Natural killer cell (primary cell): ENCODE measurements around the gene NOL6. TPM values are rescaled to one million over a fixed set of nuclear protein-coding genes. Genes with fewer than 3 reads are reported as not detected.
A peak's percentile ranks its signal among the peaks of the same experiment; 100 is the strongest.

Source experiments
- ATAC-seq, 3 donors: fragments of 150-1000 bp in 2 of 3; fragments of 200-7000 bp in 1 of 3; cut with Tn5 transposase; 1 replicate in 1 of 3; 2 replicates in 2 of 3; pipeline ENCODE4 v1.10.0; 2021; ENCODE audit warnings: mild to moderate bottlenecking in 2 of 3, moderate library complexity in 2 of 3
- DNase-seq, 2 donors: peaks; one replicate each; pipeline versions ENCODE4 v3.0.0 to v3.0.0-alpha.2; 2013 to 2021; ENCODE audit warnings: mixed read lengths in 1 of 2
- H3K27ac ChIP-seq: one replicate; pipeline ENCODE4 v1.5.1; 2013; ENCODE audit warnings: mild to moderate bottlenecking, low read length
- H3K27me3 ChIP-seq: one replicate; pipeline ENCODE4 v1.6.1; 2013; ENCODE audit warnings: low read length; ENCODE audit not compliant: control insufficient read depth, insufficient read depth
- H3K36me3 ChIP-seq: one replicate; pipeline ENCODE4 v1.6.1; 2013; ENCODE audit warnings: low read length; ENCODE audit not compliant: control insufficient read depth, insufficient read depth
- H3K4me1 ChIP-seq: one replicate; pipeline ENCODE4 v1.6.1; 2013; ENCODE audit warnings: low read length; ENCODE audit not compliant: control insufficient read depth, insufficient read depth
- H3K4me3 ChIP-seq: one replicate; pipeline ENCODE4 v1.5.1; 2013; ENCODE audit warnings: low read length
- H3K9me3 ChIP-seq: one replicate; pipeline ENCODE4 v1.6.1; 2013; ENCODE audit warnings: low read length; ENCODE audit not compliant: control insufficient read depth, insufficient read depth
- H3K27ac Mint-ChIP-seq, 2 donors: one replicate each; pipeline ENCODE4 v1.8.0; 2022; ENCODE audit warnings: mild to moderate bottlenecking in 2 of 2, mixed read lengths in 2 of 2, moderate library complexity in 1 of 2
- H3K27me3 Mint-ChIP-seq, 2 donors: one replicate each; pipeline ENCODE4 v1.8.0; 2022; ENCODE audit warnings: low read depth in 2 of 2, mixed read lengths in 2 of 2
- H3K36me3 Mint-ChIP-seq: one replicate; pipeline ENCODE4 v1.8.0; 2022; ENCODE audit warnings: mixed read lengths
- H3K4me1 Mint-ChIP-seq, 2 donors: one replicate each; pipeline ENCODE4 v1.8.0; 2022; ENCODE audit warnings: mixed read lengths in 2 of 2
- H3K4me3 Mint-ChIP-seq: one replicate; pipeline ENCODE4 v1.8.0; 2022; ENCODE audit warnings: mild to moderate bottlenecking, moderate library complexity, mixed read lengths
- H3K9me3 Mint-ChIP-seq, 2 donors: one replicate each; pipeline ENCODE4 v1.8.0; 2022; ENCODE audit warnings: mixed read lengths in 2 of 2
- WGBS: methylation state at CpG from one replicate; pipeline ENCODE4 v1.1.7; 2013; ENCODE audit warnings: missing lambda C conversion rate; ENCODE audit not compliant: insufficient coverage; 5-methylcytosine and 5-hydroxymethylcytosine counted together
- intact Hi-C: fragments of 100-400 bp; cut with micrococcal nuclease; formaldehyde crosslinking; loops from one replicate; pipeline ENCODE4 v1.14.2; 2022
- total RNA-seq, 4 donors: library from RNA; stranded (reverse); fragments of 120-200 nt in 1 of 4; gene quantifications; one replicate each; pipeline versions ENCODE4 v1.2.3 to v1.2.4, GENCODE V29; 2013 to 2022
- TF ChIP-seq, protein P1 (sequence below): fragments of 200-600 bp; IDR thresholded peaks from one replicate; pipeline ENCODE4 v1.8.0; 2022; ENCODE audit warnings: antibody characterized with exemption

NOL6 gene
- total RNA-seq, 3 donors from 2014 or later (not counting 1 experiment from before 2014, with no cell fraction given), result 34.2 to 42.2 (median 38.2) TPM

DNA sequence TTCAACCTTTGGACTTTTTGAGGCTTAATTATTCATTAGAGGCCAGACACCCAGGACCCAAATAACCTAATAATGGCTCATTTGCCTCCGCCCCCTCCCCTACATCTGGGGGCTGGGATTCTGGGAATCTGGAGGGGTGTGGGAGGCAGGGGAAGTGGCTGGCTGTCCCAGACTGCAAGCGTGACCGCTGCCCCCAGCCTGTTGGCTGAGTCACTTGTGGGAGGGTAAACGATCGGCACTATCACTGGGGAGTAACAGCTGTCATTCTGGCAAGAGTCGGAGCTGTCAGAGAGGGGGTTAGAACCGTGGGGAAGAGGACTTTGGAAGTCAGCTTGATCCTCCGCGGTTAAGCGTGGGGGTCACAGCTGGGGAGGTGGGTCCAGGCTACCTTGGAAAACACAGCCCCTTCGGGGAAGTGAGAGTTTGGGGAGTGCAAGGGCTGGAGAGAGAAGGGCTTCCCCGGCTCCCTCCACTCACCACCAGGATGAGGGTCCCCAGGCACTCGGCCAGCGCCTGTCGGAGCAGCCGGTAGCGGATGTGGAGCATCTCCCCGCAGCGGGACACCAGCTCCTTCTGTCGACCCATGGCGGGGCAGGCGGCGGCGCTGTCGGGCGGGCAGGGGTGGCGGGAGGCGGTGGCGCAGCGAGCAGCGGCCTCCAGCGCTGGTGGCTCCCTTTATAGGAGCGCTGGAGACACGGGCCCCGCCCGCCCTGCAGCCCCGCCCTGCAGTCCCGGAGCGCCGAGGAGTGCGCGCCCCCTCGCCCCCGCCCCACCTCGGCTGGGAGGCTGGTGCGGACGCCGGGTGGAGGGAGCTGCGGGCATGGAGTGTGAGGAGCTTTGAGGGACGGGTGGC is 26.6 kb downstream of the NOL6 start, which contains the start of gene AQP3:
Gene AQP3 (minus strand): TSS at position 648 of the 853 bp plus-strand sequence. CDS start 63 bp downstream, at position 585.
- H3K4me1 Mint-ChIP-seq, result peaks cover 13 to 30% of the 10 kb centered on the region in 2 donors
- H3K4me1 ChIP-seq, result peaks cover 31% of the 10 kb centered on the region
- intact Hi-C loops, result loop anchor here (2.0 kb wide), 2 partner anchors 20 to 26 kb away; partner anchors contain the start of gene NOL6

DNA sequence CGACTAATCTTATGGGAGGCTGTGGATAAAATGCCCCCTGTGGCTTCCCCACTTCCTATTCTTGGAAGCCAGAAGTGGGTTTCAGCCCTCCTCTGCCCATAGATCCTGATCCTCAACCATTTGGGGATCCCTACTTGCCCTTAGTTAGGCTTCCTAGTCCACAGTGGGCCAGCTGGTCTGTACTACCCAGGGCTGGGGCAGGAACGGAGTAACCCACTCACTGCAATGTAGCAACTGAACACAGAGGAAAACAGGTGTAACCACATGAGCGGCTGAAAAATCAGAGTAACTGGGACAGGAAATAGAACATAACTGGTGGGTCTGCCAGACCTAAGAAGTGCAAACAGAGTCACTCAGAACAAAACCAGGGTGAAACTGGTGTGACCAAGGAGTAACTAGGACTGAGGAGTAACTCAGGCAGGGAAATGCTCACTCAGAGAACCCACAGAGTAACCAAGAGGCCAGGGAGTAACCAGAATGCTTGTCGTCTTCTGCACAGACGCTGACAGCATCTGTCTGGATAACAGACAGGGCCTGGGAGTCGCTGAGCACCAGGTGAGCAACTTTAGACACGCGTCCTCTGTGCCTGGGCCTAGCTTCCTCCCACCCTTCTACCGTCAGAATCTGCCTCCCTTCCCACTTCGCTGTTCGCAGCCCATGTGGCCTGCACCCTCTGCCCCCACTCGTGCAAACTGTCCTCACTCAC is 27.3 kb downstream of the NOL6 start:
- Mint-ChIP-seq H3K4me3 (peak overlapping the region; percentile 91), H3K36me3 (no peaks in the 10 kb centered on the region), H3K9me3 (no peaks in the 10 kb centered on the region), H3K4me1 (peaks cover 13 to 30% of the 10 kb centered on the region in 2 donors), H3K27me3 (no peaks in the 10 kb centered on the region), H3K27ac (peak overlapping the region; percentile 85 to 92)
- Histone ChIP-seq H3K9me3 (no peaks in the 10 kb centered on the region), H3K27me3 (no peaks in the 10 kb centered on the region), H3K4me3 (peak overlapping the region; percentile 54), H3K27ac (peak overlapping the region; percentile 73), H3K36me3 (no peaks in the 10 kb centered on the region), H3K4me1 (peaks cover 31% of the 10 kb centered on the region)
- ATAC-seq, result peak; percentile 46 to 57 (median 54)
- peak in 1 of 2 donors; percentile 78 for DNase-seq
- WGBS, result 16% methylated on average over 12 of the region's 12 CpGs
- intact Hi-C loops, result loop anchor here (2.0 kb wide), 2 partner anchors 20 to 26 kb away; partner anchors contain the start of gene NOL6
- TF ChIP-seq, protein P1, sequence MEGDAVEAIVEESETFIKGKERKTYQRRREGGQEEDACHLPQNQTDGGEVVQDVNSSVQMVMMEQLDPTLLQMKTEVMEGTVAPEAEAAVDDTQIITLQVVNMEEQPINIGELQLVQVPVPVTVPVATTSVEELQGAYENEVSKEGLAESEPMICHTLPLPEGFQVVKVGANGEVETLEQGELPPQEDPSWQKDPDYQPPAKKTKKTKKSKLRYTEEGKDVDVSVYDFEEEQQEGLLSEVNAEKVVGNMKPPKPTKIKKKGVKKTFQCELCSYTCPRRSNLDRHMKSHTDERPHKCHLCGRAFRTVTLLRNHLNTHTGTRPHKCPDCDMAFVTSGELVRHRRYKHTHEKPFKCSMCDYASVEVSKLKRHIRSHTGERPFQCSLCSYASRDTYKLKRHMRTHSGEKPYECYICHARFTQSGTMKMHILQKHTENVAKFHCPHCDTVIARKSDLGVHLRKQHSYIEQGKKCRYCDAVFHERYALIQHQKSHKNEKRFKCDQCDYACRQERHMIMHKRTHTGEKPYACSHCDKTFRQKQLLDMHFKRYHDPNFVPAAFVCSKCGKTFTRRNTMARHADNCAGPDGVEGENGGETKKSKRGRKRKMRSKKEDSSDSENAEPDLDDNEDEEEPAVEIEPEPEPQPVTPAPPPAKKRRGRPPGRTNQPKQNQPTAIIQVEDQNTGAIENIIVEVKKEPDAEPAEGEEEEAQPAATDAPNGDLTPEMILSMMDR, result no peak

More for the DNA sequence above, 26.6 kb downstream of the NOL6 start, which contains the start of gene AQP3:
- Mint-ChIP-seq H3K27me3 (no peaks in the 10 kb centered on the region), H3K27ac (peak within 1 kb of the TSS; percentile 85 to 92), H3K9me3 (no peaks in the 10 kb centered on the region), H3K4me3 (peak within 1 kb of the TSS; percentile 91), H3K36me3 (no peaks in the 10 kb centered on the region)
- TF ChIP-seq, protein P1, result peak; percentile 16
- peak within 1 kb of the TSS; percentile 54 for H3K4me3 ChIP-seq
- DNase-seq, result peak; percentile 49 to 85
- no peaks in the 10 kb centered on the region for H3K36me3 ChIP-seq
- peak within 1 kb of the TSS; percentile 73 for H3K27ac ChIP-seq
- 1% methylated on average over 49 of the region's 50 CpGs for WGBS
- peak; percentile 77 to 82 (median 81) for ATAC-seq
- no peaks in the 10 kb centered on the region for H3K9me3 ChIP-seq
- no peaks in the 10 kb centered on the region for H3K27me3 ChIP-seq

DNA sequence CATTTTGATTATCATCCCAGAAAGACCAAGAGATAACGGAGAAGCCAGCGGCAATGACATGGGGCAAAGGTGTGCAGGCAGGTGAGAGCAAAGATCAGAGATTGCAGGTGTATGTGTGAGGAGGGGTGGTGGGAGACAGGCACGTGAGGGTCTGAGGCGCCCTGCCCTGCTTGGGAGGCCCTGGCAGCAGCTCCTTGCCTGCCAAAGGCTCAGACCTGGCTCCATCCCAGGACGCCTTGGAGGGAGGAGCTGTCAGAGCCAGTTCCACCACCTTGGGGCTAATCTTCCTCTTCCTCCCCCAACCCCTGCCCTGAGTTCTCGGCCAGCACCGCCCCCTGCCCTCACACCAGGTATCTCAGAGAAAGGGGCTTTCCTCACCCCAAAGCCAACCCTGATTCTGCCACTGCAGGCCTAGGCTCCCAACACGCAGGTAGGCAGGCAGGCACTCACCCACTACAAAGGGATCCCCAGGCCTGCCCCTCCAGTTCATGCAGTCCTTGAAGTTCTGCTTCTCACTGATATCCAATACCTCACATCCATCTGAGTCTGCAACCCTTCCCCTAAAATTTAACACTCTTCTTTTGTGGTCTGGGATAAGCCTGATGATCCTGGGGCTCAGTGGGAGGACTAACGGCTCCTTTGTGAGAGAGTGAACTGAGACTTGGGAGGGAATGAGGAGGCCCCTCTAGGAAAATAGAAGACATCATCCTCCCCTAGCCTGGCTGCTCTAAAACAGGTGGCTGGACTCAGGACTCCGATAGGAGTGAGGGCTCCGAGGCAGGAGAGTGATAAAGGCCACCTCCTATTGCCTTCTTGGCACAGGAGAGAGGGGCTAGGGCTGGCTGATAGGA is 28.1 kb downstream of the NOL6 start:
- Histone ChIP-seq H3K9me3 (no peaks in the 10 kb centered on the region), H3K27me3 (no peaks in the 10 kb centered on the region), H3K4me3 (peak overlapping the region; percentile 8), H3K4me1 (peaks cover 31% of the 10 kb centered on the region), H3K36me3 (no peaks in the 10 kb centered on the region), H3K27ac (peak overlapping the region; percentile 73)
- ATAC-seq (no peak), DNase-seq (peak in 1 of 2 donors; percentile 76)
- intact Hi-C loops, result loop anchor here (2.0 kb wide), 2 partner anchors 19 to 27 kb away; partner anchors contain the start of gene NOL6
- Mint-ChIP-seq H3K27me3 (no peaks in the 10 kb centered on the region), H3K9me3 (no peaks in the 10 kb centered on the region), H3K4me3 (peak overlapping the region; percentile 91), H3K27ac (peak overlapping the region; percentile 85 to 92), H3K36me3 (no peaks in the 10 kb centered on the region), H3K4me1 (peaks cover 13 to 30% of the 10 kb centered on the region in 2 donors)
- 79% methylated on average over 10 of the region's 11 CpGs for WGBS
- TF ChIP-seq, protein P1, result no peak
